ENCODE results near the gene TSGA10.

TSGA10 gene

DNA sequence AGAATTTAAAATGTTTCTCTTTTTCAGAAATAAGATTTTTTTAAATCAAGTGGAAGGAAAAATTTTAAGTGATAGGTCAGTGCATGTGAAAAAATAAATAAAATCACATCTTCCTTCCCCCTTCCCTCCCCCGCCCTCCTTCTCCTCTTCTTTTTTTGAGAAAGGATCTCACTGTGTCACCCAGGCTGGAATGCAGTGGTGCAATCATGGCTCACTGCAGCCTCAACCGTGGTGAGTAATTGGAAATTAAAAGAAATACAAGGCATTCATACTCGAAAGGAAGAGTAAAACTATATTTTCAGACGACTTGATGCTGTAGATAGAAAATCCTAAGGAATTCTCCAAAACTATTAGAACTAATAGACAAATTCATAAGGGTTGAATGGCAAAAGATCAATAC lies 201.8 kb downstream of the TSGA10 start:
- no peak for TF ChIP-seq TCF12 (IDR thresholded peaks at IDR 0.05; ENCODE audit: low read depth)

DNA sequence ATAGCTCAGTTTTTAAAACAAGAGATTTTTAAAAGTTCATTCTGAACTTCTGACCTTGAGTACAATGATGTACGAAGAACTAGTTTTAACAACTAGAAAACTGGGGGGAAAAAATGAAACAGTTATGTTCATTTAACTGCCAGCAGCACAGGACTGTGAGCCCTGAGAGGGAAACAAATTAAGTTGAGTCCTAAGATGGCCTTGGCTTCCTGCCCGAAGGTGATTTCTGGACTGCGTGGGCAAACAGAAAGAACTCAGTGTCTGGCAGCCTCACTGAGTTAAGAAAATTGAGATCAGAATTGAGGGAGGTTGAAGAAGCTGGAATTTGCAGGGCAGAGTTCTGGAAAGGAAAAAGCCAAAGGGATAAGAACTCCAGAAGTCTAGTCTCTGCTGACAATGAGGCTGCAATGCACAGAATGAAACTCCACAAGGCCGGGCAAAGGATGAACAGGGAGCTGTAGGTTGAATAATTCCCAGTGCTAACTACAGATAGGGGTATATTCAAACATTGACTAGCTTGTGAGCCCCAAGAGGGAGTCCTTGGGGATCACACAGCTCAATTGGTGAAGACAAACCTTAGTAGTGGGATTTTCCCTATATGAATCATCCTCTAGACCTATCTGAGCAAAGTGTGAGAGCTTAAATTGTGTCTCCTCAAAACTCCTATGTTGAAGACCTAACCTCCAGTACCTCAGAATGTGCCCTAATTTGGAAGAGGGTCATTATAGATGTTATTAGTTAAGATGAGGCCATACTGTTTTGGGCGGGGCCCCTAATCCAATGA lies 205.6 kb downstream of the TSGA10 start:
- TF ChIP-seq TEAD4 (IDR thresholded peaks at IDR 0.05) (no peak), CEBPB (IDR thresholded peaks at IDR 0.05) (no peak), TCF12 (IDR thresholded peaks at IDR 0.05; ENCODE audit: low read depth) (no peak), TAF1 (IDR thresholded peaks at IDR 0.05; ENCODE audit: low read depth) (no peak), NFIC (IDR thresholded peaks at IDR 0.05) (no peak), RAD21 (IDR thresholded peaks at IDR 0.05; ENCODE audit: low read depth) (no peak), USF1 (IDR thresholded peaks at IDR 0.05) (no peak), YY1 (IDR thresholded peaks at IDR 0.05; ENCODE audit: low read depth) (no peak), FOXM1 (IDR thresholded peaks at IDR 0.05; ENCODE audit: borderline replicate concordance, low read depth) (no peak), EP300 (IDR thresholded peaks at IDR 0.05; ENCODE audit: borderline replicate concordance) (no peak)
- TF ChIP-seq, protein P1, sequence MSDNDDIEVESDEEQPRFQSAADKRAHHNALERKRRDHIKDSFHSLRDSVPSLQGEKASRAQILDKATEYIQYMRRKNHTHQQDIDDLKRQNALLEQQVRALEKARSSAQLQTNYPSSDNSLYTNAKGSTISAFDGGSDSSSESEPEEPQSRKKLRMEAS (IDR thresholded peaks at IDR 0.05) = no peak

DNA sequence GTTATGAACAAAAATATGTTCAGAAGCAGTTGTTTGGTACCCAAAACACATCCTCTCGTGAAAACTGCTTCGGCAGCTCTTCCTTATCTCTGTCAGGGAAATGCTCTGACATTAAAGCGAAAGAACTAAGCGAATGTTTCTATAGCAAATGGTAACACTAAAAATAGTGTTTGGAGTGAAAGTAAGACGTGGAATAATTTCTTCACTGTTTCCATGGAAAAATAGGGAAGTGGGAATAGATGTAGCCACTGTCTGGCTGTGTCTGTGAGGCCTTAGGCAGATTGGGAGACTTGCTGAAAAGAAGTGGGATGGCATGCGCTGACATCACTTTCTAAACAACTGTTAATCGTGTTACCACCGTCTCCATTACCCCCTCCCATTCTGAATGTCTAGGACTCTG lies 207.2 kb downstream of the TSGA10 start:
- TF ChIP-seq REST (IDR thresholded peaks at IDR 0.05; ENCODE audit: low read depth) (no peak), EP300 (IDR thresholded peaks at IDR 0.05; ENCODE audit: borderline replicate concordance) (no peak)
- TF ChIP-seq, protein P1 (IDR thresholded peaks at IDR 0.05) = no peak
